ENCODE data around the gene GNLY.
"Not testable (repeated sequence)": the region's sequence is repeated elsewhere in the genome, so short reads cannot be mapped to it uniquely, and the experiment has no call there.

Gene GNLY

GRCh38 chr2:85665264-85665937 is 28.8 kb upstream of the GNLY start:
- DNase-seq: no peak

DNA sequence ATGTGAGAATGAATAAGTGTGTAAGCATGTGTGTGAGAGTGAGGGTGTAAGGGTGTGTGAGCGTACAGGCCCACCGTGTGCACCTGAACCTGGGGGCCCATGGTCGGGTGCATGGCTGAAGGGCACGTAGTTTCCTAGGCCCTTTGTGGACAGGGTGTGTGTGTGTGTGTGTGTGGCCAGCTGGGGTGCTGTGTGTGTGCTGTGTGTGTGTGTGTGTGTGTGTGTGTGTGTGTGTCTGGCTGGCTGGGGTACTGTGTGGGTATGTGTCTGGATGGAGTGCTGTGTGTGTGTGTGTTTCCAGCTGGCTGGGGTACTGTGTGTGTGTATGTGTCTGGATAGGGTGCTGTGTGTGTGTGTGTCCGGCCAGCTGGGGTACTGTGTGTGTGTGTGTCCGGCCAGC is 28.1 kb upstream of the GNLY start:
- no peak for DNase-seq

DNA sequence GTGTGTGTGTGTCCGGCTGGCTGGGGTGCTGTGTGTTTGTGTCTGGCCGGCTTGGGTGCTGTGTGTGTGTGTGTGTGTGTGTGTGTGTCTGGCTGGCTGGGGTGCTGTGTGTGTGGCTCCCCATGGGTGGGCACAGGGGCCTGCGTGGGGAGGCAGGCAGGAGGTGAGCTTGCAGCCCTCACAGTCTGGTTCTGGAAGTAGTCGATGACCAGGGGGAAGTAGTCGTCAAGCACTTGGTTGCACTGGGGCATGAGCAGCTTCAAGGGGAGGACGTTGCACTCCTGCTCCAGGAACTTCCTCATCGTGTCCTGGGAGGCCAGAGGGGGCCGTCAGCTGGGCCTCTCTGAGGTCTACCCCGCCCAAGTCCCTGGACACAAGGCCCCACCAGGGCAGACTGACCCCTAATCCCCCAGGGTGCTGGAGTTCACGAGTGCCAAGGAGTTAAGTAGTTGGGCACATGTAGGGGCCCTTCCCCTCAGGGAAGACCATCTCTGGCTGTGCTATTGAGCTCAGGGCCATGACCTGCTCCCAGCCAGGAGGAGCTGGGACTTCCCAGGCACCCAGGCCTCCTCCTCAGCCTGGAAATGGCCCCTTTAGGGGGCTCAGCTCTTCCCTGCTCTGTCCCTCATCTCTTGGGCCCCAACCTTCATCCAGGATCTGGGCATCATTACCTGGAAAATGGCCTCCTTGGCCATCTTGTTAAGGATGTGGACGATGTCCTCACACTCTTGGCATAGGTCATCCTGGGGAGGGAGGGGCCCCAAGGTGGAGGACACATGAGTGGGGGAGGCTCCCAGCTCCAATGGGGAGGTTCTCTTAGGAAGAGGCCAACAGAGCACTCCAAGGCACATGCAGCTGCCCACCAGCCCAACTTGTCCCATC is 27.5 kb upstream of the GNLY start:
- no peak for DNase-seq

DNA sequence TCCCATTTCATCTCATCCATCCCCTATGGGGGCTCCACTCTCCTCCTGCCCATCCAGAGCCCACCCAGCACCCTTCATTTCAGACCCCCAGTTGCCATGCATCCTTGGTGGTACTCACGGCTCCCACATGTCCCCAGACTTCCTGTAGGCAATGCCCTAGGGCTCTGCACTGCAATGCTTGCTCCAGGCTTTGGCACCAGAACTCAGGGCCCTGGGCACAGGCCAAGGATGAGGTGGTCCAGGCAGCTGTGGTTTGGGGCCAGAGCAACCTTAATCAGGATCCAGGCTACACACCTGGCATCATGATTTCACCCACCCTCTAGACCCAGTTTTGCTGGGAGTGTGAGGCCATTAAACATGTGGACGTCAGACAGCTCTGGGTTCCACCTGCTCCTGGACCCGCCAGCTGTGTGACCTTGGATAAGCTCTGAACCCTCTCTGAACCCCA is 26.6 kb upstream of the GNLY start:
- no peak for DNase-seq

DNA sequence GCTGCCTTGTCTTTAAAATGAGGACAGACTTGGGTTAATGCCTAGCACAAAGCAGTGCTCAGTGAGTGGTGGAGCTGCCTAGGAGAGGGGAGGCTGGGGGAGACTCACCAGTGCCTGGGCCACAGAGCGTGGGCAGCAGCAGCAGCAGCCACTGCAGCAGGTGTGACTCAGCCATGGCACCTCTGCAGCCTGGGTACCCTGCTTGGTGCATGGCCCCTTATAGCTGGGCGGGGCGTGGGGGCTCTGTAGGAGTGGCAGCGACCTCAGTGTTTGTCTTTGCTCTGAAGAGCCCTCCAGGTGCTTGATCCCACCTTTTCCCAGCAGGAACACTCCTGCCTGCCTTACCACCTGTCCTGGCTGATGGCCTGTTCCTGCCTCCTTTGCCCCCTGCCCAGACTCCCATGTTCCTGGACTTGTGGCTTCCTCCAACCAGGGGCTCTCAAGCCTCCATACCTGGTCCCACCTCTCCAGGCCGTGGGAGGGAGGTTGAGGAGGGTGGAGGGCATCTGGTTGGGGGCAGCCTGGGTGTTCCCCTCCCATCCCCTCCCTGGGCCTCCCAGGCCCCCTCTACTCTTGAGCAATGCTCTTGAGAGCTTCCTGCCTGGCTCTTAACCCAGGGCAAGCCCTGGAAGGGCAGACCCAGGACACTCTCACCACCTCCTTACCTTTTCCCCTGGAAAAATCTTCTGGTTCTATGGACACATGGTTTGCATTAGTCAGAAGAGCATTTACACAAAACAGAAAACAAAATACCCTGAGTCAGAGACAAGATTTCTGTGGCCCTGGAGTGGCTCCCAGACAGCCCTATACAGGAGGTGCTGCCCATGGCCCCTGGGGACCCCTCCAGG is 25.9 kb upstream of the GNLY start, which contains the start of gene SFTPB:
Gene SFTPB, minus strand, starts transcription at position 191 of the 848 bp plus-strand sequence. Its CDS starts 16 bp downstream, at position 175.
- no peak for DNase-seq

- DNase-seq: no peak
Observed at GRCh38 chr2:85668857-85669142, 25.4 kb upstream of the GNLY start.

GRCh38 chr2:85669549-85669948 is 24.6 kb upstream of the GNLY start:
- no peak for DNase-seq

GRCh38 chr2:85670416-85670815 is 23.7 kb upstream of the GNLY start:
- not testable (repeated sequence) for DNase-seq

DNA sequence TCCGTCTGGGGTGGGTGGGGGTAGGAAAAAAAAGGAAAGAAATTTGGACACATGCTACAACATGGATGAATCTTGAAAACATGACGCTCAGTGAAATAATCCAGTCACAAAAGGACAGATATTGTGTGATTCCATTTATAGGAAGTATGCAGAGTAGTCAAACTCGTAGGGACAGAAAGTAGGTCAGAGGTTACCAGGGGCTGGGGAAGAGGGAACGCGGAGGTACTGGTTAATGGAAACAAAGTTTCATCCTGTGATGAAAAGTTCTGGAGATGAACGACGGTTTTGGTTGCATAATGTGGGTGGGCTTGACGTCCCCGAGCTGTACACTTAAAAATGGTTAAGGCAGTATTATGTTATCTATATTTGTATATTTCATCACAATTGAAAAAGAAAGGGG is 21.7 kb upstream of the GNLY start:
- DNase-seq: no peak

GRCh38 chr2:85673716-85674375 is 20.3 kb upstream of the GNLY start:
- DNase-seq: no peak

DNA sequence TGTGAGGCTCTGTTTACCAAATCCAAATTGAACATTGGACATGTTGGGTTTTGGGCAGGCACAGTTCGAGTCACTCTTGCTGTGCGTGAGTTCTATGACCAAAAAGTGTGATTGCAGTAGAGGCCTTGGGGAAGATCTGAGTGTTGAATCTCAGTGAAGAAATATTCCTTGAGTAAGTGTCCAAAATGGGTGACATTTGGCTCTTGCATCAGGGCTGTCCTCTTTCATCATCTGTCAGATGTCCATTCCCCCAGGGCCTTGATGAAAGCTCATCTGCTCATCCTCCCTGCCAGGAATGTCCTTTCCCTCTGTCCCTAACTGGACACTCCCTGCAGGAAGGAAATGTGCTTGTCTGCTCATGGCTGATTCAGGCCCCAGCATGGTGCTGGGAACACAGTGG is 19.7 kb upstream of the GNLY start:
- no peak for DNase-seq

DNA sequence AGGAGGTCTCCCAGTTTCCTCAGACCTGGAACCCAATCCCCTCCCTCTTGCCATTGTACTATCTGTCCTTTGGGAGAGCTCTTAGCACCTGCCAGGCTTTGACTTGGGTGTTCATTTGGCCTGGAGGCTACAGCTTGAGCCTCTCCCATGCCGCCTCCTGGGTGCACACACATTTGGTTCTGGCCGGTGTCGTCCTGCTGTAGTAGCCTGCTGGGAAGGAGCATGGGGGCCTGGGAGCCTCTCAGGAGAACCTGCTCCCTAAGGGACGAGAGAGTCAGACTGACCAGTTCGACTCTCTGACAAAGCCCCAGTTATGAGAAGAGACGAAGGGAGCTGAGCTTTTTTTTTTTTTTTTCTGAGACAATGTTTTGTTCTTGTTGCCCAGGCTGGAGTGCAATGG is 18.7 kb upstream of the GNLY start:
- DNase-seq: no peak

DNA sequence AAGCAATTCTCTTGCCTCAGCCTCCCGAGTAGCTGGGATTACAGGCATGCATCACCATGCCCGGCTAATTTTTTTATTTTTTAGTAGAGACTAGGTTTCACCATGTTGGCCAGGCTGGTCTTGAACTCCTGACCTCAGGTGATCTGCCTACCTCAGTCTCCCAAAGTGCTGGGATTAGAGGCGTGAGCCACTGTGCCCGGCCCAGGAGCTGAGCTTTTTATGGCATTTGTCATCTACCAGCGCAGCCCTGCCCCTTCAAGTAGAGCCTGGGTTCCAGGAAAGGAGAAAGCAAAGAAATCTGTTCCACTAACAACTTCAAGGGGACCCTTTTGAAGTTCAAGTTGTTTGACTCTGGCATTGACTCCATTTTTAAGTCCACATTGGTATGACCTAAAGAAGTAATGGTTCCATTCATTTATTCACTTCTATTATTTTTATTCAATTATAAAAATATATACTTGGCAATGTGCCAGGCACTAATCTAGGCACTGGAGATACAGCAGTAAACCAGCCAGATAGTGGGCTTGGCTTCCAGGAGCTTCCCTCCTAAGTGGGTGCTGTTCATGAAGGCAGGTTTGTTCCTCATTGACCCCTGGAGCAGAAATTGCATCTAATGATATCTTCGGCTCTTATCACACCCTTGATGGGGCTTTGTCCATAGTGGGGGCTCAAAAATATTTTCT is 18.2 kb upstream of the GNLY start:
- no peak for DNase-seq

- DNase-seq: no peak
Observed at GRCh38 chr2:85678377-85678776, 15.8 kb upstream of the GNLY start.

- peak; percentile 55 to 62 (median 62) for DNase-seq
Observed at GRCh38 chr2:85678794-85679672, 15.1 kb upstream of the GNLY start.

DNA sequence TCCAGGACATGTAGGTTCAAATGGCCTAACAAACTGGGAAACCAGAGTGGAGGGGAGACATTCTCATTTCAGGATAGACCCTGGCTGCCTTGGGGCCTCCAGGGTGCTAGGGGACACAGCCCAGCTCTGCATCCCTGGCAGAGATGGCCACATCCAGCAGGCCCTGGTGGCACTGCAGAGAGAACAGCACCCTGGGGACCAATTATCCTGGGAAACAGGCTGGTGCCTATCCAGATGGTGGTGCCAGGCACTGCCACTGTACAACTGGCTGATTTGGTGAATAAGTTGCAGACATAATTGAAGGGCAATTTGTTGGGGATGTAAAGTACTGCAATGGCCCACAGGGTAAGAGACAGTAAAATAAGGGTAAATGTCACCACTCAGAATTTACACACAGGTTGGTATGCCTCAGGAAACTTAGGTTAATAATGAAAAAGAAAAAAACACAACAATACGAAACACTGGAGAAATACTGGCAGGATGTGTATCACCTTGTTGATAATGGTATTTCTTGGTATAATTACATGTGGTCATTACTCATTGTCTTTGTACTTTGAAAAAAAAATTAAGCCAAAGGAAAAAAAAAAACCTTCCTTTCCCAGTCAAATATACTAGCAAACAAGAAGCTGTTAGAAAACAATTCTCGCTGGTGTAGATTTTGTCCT is 13.3 kb upstream of the GNLY start:
- no peak for DNase-seq

DNA sequence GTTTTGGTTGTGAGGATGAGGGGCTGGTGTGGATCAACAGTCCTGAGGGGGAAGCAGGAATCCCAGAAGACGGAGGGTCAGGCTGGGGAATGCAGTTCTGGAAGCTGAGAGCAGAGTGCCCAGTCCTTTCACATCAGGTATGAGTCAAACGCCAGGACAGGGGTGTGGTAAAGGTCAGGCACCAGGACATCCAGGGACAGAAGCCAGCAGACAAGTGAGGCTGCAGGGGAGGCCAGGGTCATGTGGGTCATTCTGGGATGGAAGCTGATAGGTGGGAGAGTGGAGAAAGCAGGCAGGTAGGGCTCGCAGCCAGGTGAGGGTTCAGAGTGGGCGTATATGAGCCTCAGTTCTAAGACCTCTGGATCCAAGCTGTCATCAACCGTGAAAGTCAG is 12.8 kb upstream of the GNLY start:
- DNase-seq: no peak

DNA sequence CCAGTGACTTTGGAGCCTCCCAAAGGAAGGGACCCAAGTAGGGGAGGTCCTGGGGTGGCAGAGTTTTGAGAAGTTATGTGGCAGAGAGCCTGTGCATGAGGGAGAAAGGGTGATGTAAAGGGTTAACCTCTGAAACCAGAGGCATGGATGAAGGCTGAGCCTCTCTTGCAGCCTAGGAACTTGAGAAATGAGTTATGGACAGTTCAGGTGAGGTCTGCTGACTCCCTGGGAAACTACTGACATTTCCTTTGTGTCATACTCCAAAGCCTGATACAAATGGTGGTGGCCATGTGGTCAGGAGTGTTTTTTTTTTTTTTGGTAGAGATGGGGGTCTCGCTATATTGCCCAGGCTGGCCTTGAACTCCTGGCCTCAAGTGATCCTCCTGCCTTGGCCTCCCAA is 12.4 kb upstream of the GNLY start:
- DNase-seq: no peak

DNA sequence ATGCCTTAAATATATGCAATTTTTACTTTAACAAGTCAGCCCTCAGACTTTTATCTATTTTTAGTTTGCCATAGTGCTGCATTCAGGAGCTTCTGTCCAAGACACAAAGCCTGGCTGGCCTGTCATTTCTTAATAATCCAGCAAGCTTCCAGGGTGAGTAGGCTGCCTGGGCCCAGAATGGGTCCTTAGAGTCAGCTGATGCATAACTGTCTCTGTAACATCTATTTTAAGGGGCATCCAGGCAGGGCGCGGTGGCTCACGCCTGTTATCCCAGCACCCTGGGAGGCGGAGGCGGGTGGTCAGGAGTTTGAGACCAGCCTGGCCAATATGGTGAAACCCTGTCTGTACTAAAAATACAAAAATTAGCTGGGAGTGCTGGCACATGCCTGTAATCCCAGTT is 11.8 kb upstream of the GNLY start:
- DNase-seq: no peak

DNA sequence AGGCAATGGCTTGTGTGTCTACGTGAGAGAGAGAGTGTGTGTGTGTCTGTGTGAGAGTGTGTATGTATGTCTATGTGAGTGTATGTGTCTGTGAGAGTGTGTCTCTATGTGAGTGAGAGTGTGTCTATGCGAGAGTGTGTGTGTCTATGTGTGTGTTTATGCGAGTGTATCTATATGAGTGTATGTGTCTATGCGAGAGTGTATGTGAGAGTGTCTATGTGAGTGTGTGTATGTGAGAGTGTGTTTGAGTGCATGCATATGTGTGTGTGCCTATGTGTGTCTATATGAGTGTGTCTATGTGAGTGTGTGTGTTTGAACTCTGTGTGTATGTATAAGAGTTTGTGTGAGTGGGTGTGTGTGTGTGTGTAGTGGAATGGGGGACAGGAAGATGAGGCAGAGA is 9.8 kb upstream of the GNLY start:
- DNase-seq: no peak

DNA sequence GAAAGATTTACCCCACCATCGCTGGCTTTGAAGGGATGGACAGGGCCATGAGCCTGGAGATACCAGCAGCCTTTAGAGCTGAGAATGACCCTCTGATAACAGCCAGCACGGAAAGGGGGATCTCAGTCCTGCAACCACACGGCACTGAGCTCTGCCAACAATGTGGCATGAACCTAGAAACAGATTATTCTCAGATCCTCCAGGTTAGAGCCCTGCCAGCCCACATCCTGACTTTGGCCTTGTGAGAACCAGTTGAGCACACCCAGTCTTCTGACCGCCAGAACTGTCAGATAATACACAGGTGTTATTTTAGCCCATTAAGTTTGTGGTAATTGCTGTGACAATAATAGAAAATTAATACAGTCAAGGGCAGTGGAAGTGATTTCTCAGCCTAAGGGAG is 9.4 kb upstream of the GNLY start:
- no peak for DNase-seq

All from T-helper 2 cell (primary cell).